ENCODE data around the gene NFKBIE. TPM values are rescaled to one million over a fixed set of nuclear protein-coding genes. Genes with fewer than 3 reads are reported as not detected.
A peak's percentile ranks its signal among the peaks of the same experiment; 100 is the strongest.

The NFKBIE gene
- total RNA-seq, 1 experiment from 2014 or later: 7.4 TPM

GRCh38 chr6:44257025-44257752 is 8.2 kb downstream of the NFKBIE start, which contains the start of gene SLC35B2:
TSS of gene SLC35B2 (minus strand) at chr6:44257528. CDS start at chr6:44257410, 118 bp downstream.
- intact Hi-C loops (cut with micrococcal nuclease): loop anchor here (1.0 kb wide), 1 partner anchor 85 kb away; no protein-coding TSS in a partner anchor
- no TSS peak for BruUV-seq (replicated peaks)
- H3K27ac ChIP-seq (ENCODE audit: low read length): peak within 1 kb of the TSS; percentile 71
- H3K4me1 ChIP-seq (ENCODE audit: insufficient read depth, low read length): peaks cover 17% of the 10 kb centered on the region
- H3K9me2 ChIP-seq (replicated peaks; ENCODE audit: low read length): no peaks in the 10 kb centered on the region
- TF ChIP-seq EZH2 (IDR thresholded peaks at IDR 0.05; ENCODE audit: low read length, unreplicated experiment) (no peak), CTCF (conservative IDR thresholded peaks at IDR 0.05; ENCODE audit: low read depth, low read length) (peak; percentile 62)
- H3K9me3 ChIP-seq (ENCODE audit: low read length): no peaks in the 10 kb centered on the region
- H3K4me3 ChIP-seq (ENCODE audit: low read length): peak within 1 kb of the TSS; percentile 81
- ChIA-PET CTCF (interaction anchor here (0.6 to 1.7 kb wide), 6 partner anchors 10 to 116 kb away, joined by 3 to 15 read pairs (median 6); partner anchors contain the start of gene HSP90AB1), POLR2A (ENCODE audit: unreplicated experiment) (interaction anchor here (0.6 to 1.3 kb wide), 4 partner anchors 10 to 145 kb away, joined by 4 to 10 read pairs (median 5); partner anchors contain the start of gene HSP90AB1)
- H3K4me2 ChIP-seq (ENCODE audit: low read length): peak within 1 kb of the TSS; percentile 100
- peak within 1 kb of the TSS; percentile 73 for H2AFZ ChIP-seq (ENCODE audit: low read length)
- no peaks in the 10 kb centered on the region for H3K27me3 ChIP-seq (ENCODE audit: low read length)
- H3K79me2 ChIP-seq (ENCODE audit: low read length): peaks cover 23% of the 10 kb centered on the region
- ATAC-seq (peak; percentile 63), DNase-seq (peak; percentile 72)
- peaks cover 24% of the 10 kb centered on the region for H3K36me3 ChIP-seq (ENCODE audit: low read depth, low read length)
- H4K20me1 ChIP-seq (ENCODE audit: low read length): peaks cover 37% of the 10 kb centered on the region
- peak within 1 kb of the TSS; percentile 91 for H3K9ac ChIP-seq (ENCODE audit: low read length)
- peaks cover 27% of the 10 kb centered on the region for H3F3A ChIP-seq (ENCODE audit: low read length, unreplicated experiment)

GRCh38 chr6:44256775-44257024 is 8.7 kb downstream of the NFKBIE start:
- POLR2A ChIA-PET (ENCODE audit: unreplicated experiment): interaction anchor here (0.6 to 1.3 kb wide), 4 partner anchors 9 to 144 kb away, joined by 4 to 10 read pairs (median 5); partner anchors contain the start of gene HSP90AB1
- Histone ChIP-seq H2AFZ (ENCODE audit: low read length) (peak overlapping the region; percentile 73), H4K20me1 (ENCODE audit: low read length) (peaks cover 41% of the 10 kb centered on the region), H3K4me1 (ENCODE audit: insufficient read depth, low read length) (peaks cover 19% of the 10 kb centered on the region), H3K27ac (ENCODE audit: low read length) (peak overlapping the region; percentile 71), H3K4me2 (ENCODE audit: low read length) (peak overlapping the region; percentile 100), H3K36me3 (ENCODE audit: low read depth, low read length) (peaks cover 29% of the 10 kb centered on the region), H3K9ac (ENCODE audit: low read length) (peak overlapping the region; percentile 91), H3K9me2 (replicated peaks; ENCODE audit: low read length) (no peaks in the 10 kb centered on the region), H3K27me3 (ENCODE audit: low read length) (no peaks in the 10 kb centered on the region), H3K4me3 (ENCODE audit: low read length) (peak overlapping the region; percentile 81), H3F3A (ENCODE audit: low read length, unreplicated experiment) (peaks cover 29% of the 10 kb centered on the region), H3K79me2 (ENCODE audit: low read length) (peaks cover 27% of the 10 kb centered on the region), H3K9me3 (ENCODE audit: low read length) (no peaks in the 10 kb centered on the region)
- intact Hi-C loops (cut with micrococcal nuclease): loop anchor here (1.0 kb wide), 1 partner anchor 84 kb away; no protein-coding TSS in a partner anchor
- no peak for DNase-seq
- no TSS peak for BruUV-seq (replicated peaks)
- ATAC-seq: no peak
- CTCF ChIA-PET: interaction anchor here (0.6 to 1.7 kb wide), 6 partner anchors 10 to 117 kb away, joined by 3 to 15 read pairs (median 6); partner anchors contain the start of gene HSP90AB1
- no peak for TF ChIP-seq EZH2 (IDR thresholded peaks at IDR 0.05; ENCODE audit: low read length, unreplicated experiment)
- no peak for TF ChIP-seq EZH2phosphoT487 (IDR thresholded peaks at IDR 0.05; ENCODE audit: borderline replicate concordance, low read length)
- TF ChIP-seq CTCF (conservative IDR thresholded peaks at IDR 0.05; ENCODE audit: low read depth, low read length): no peak
